ENCODE data around the gene RXFP4.

Gene RXFP4

GRCh38 chr1:155931332-155932038 is 10.0 kb upstream of the RXFP4 start:
- DNase-seq, result no peak

- DNase-seq, result no peak
Measured at GRCh38 chr1:155932081-155932480, 9.4 kb upstream of the RXFP4 start.

GRCh38 chr1:155932487-155932886 is 9.0 kb upstream of the RXFP4 start:
- DNase-seq, result no peak

DNA sequence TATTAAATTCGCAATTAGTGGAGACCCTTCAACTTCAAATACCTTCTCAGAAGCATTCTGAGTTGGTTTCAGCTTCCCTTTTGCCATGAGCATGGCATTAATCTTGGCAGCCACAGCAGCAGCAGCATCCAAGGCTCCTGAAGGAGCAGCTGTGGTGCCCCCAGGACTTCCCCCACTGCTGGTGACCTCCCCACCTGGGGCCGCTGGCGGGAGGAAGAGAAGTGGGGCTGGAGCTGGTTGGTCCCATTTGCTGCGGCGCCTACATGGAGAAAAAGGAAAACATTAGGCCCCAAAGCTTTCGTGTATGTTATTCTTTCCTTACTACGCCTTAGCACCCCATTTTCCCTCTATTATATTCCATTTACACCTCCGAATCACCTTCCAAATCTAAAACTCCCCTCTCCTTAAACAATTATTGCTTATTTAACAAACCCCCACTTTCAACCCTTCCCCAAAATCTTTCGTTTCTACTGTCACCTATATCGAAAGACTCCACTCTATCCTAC is 7.8 kb upstream of the RXFP4 start:
- DNase-seq, result no peak

GRCh38 chr1:155934097-155934935 is 7.1 kb upstream of the RXFP4 start, which contains the start of gene KHDC4:
Gene KHDC4, minus strand, starts transcription at chr1:155934413. Its CDS starts 40 bp downstream, at chr1:155934373.
- DNase-seq, result peak; percentile 99 to 100

DNA sequence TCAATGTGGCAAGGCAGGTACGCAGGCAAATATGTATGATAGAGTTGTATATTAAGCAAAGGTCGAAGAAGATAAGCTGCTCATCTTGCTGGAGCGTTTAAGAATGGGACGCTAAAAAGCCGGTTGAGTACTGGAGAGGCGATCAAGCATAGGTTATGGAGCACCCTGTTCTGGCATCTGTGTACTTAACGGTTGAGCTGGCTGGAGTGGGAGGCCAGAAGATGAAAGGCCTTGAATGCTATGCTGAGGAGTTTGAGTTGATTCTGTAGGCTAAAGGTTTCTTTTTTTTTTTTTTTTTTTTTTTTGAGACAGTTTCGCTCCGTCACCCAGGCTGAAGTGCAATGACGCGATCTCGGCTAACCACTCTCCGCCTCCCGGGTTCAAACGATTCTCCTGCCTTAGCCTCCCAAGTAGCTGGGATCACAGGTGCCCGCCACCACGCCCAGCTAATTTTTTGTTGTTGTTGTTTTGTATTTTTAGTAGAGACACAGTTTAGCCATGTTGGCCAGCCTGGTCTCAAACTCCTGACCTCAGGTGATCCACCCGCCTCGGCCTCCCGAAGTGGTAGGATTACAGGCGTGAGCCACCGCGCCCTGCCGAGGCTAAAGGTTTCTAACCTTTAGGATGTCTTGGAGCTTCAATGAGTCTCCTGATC is 6.4 kb upstream of the RXFP4 start:
- no peak for DNase-seq

DNA sequence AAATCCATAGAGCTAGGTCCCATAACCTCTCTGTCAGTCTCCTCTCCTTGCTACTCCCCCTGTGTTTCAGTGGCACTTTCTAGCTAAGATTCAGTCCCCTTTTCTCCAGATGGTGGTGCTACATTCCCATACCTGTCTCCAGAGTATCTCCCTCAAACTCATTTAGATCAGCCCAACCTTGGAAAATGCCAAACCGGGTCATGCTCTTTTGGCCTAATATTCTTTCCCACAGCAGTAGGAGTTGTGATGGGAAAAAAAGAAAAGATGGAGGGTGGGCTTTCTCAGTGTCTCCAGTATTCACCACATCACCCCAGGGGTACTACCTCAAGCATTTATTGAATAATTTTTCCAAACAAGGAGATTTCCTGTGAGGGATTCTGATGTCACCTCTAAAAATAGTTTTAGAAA is 3.2 kb upstream of the RXFP4 start:
- peak; percentile 86 to 92 for DNase-seq

- DNase-seq, result peak; percentile 49 to 53
Measured at GRCh38 chr1:155940482-155940992, 901 bp upstream of the RXFP4 start.

DNA sequence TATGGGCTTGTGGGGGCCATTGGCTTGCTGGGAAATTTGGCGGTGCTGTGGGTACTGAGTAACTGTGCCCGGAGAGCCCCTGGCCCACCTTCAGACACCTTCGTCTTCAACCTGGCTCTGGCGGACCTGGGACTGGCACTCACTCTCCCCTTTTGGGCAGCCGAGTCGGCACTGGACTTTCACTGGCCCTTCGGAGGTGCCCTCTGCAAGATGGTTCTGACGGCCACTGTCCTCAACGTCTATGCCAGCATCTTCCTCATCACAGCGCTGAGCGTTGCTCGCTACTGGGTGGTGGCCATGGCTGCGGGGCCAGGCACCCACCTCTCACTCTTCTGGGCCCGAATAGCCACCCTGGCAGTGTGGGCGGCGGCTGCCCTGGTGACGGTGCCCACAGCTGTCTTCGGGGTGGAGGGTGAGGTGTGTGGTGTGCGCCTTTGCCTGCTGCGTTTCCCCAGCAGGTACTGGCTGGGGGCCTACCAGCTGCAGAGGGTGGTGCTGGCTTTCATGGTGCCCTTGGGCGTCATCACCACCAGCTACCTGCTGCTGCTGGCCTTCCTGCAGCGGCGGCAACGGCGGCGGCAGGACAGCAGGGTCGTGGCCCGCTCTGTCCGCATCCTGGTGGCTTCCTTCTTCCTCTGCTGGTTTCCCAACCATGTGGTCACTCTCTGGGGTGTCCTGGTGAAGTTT is 550 bp downstream of the RXFP4 start:
- DNase-seq, result no peak

DNA sequence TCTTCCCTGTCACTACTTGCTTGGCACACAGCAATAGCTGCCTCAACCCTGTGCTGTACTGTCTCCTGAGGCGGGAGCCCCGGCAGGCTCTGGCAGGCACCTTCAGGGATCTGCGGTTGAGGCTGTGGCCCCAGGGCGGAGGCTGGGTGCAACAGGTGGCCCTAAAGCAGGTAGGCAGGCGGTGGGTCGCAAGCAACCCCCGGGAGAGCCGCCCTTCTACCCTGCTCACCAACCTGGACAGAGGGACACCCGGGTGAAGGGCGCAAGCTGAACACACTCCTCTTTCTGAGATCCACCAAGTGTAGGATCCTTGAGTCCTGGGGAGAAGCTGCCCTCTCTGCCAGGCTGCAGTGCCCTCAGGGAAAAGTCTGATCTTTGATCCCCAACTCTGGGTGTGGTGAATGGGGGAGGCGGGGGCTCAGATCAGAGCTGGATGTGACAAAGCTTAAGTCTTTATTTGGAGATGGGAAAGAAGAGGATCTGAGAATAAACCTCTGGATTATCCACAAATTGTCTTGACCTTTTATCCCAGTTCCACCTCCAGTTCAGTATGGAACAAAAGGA is 1.2 kb downstream of the RXFP4 start:
- DNase-seq, result no peak

- DNase-seq, result no peak
Measured at GRCh38 chr1:155944444-155944799, 3.0 kb downstream of the RXFP4 start.

DNA sequence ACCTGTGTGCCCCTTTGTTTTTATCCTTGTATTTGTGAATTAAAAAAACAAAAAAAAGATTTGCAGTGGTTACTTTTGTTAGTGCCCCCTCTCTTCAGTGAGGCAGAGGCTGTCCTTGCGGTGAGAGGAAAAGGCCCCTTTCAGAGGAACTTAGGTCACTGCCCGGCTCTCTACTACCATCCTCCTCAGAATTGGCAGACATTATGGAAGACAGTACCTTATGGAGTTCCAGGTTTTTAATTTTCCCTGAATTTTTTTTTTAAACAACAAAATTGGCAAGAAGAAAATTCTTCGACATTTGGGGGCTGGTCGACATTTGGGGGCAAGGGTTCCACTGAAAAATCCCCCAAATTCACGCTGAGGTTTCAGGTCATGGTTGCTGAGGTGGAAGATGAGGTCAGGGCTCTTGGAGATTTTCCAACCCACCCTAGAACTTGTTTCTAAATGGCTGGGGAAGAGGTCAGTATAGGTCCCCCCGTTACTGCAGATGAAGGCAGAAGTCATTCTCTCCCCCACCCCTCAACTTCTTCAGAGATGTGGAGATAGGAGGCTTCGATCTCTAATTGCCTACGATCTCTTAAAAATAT is 5.3 kb downstream of the RXFP4 start:
- DNase-seq, result no peak

DNA sequence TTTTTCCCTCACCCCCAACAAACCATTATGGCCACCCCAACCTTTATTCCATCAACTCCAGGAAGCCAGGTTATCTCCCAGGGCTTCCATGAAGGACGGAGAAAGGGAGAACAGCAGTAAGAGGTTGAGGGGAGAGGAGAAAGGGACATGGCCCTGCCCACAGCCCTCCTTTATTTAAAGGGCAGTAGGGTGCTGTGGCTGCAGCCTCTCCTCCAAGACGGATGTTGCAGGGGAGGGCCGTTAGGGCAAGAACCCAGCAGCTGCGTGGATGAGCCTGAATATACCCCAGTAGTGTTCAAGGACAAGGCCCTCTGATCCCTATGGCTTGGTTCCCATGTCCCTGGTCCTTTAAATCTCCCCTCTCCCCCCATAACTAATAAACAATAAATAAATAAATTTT is 5.9 kb downstream of the RXFP4 start:
- DNase-seq, result no peak

GRCh38 chr1:155947741-155948140 is 6.3 kb downstream of the RXFP4 start:
- no peak for DNase-seq

DNA sequence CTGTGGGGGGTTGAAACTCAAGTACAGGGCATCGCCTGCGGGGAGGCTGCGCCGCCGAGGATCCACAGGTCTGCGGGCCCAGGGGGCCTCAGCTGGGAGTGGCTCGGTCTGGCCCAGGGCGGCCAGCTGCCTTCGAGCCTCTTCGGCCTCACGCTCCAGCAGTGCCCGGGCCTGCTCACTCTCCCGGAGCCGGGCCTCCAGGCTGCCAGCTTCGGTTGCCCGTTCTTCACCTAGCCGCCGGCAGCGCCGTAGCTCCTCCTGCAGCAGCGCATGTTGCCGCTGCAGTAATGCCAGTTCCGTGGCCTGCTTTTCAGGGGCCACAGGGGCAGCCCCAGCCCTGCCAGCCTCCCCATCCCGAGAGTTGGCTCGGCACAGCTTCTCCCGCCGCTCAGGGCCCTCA is 9.4 kb downstream of the RXFP4 start:
- no peak for DNase-seq

DNA sequence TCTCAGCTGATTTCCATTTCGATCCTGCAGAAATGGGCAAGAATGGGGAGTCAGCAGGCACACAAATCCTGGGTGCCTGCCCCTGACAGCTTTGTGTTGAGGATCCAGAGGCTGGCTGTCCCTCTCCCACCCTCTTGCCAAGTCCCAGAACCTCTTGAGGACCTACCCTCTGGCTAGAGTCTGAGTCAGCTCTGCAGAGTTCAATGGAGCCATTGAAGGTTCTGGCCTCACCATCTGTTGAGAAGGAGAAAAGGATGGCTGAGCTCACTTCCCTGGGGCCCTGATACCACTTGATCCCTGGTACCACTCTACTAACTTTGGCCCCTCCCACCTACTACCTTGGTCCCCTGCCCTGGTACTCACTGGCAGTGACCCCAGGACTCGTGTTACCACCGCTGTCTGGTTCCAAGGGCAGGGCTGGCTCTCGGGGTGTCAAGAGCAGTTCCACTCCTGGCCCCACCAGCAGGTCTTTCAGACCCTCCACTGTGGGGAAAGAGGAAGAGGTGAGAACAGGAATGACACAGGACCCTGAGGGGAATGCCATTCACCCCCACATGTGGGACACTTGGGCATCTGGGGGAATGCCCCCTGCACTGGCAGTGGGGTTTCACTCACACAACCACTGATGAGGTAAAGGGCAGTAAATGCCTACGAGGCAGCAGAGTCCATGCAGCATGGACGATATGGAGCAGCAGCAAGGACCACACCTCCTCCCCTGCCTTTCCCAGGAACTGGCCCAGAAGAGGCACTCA is 10.5 kb downstream of the RXFP4 start:
- no peak for DNase-seq

DNA sequence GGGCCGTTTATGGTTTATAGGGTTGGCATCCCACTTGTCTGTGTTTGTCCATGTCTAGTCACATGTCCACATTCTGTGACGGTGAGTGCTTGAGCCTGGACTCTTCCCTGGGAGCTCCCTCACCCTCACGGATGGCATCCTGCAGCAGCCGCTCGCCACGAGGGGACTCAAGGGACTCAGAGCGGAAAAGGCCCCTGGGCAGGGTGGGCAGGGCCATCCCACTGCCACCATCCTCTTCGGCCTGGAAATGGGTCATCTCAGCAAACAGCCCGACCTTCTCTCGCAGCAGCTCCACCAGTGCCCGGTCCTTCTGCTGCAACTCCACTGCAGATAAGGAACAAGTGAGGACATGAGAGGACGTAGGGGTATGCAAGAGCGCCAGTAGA is 11.1 kb downstream of the RXFP4 start:
- DNase-seq, result no peak

DNA sequence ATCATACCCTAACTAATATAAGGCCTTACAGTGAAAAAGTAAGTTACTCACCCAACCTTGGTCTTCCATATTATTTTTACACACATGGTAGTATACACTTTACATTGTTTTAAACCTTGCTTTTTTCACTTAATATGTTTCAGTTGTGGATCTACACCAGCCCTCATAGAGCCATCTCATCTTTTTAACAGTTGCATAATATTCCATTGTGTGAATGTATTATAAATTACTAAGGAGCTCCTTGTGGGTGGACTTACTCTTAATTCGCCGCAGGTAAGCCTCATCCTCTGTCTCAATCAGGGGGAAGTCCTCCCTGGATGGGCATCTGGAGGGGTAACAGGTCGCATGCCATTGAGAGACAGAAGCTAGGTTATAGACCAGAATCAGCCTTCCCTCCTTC is 13.2 kb downstream of the RXFP4 start:
- DNase-seq, result no peak

- DNase-seq, result no peak
Measured at GRCh38 chr1:155957411-155957915, 16.0 kb downstream of the RXFP4 start.

DNA sequence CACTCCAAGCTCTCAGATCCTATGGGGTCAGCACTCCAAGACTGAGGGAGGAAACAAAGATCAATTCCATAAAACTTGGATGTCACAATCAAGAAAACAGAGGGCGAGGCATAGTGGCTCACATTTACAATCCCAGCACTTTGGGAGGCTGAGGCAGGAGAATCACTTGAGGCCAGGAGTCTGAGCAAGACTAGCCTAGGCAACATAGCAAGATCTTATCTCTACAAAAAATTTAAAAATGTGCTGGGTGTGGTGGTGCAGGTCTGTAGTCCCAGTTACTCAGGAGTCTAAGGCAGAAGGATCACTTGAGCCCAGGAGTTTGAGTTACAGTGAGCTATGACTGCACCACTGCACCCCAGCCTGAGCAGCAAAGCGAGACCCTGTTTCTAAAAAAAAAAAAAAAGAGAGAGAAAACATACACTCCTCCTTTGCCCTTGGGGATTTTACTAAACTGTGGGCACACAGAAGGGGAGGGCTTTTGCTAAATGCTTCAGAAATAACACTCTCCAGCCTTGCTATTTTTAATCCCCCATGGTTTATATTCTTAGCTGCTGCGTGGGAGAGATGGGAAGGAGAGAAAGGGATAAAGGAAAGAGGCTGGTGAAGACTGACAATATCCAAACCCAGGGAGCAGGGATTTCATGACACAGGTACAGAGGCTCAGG is 18.8 kb downstream of the RXFP4 start:
- no peak for DNase-seq

- DNase-seq, result no peak
Measured at GRCh38 chr1:155961937-155962336, 20.5 kb downstream of the RXFP4 start.
